HG02610 (cell line): ENCODE data around the gene CES1.
"Not testable (repeated sequence)": the region's sequence is repeated elsewhere in the genome, so short reads cannot be mapped to it uniquely, and the experiment has no call there.

Experiments
- ATAC-seq: cut with Tn5 transposase; IDR thresholded peaks from one replicate; pipeline ENCODE4 v1.9.1; 2021; ENCODE audit warnings: mild to moderate bottlenecking, moderate library complexity; ENCODE audit not compliant: unreplicated experiment

CES1 gene

DNA sequence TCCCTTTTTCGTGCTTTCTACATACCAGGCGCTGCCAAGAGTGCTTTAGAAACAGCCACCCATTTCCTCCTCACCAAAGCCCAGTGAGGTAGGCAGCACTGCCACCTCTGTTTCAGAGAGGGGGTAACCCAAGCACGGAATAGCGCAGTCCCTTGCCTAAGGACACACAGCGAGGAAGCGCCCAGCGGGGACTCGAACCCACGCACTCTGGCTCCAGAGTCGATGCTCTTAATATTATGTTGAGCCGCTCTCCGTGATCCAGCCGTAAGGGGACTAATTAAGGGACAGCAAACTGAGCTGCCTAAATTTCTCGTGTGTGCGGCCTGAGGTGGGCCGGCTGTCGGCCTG lies 497 bp downstream of the CES1 start:
- no peak for ATAC-seq

DNA sequence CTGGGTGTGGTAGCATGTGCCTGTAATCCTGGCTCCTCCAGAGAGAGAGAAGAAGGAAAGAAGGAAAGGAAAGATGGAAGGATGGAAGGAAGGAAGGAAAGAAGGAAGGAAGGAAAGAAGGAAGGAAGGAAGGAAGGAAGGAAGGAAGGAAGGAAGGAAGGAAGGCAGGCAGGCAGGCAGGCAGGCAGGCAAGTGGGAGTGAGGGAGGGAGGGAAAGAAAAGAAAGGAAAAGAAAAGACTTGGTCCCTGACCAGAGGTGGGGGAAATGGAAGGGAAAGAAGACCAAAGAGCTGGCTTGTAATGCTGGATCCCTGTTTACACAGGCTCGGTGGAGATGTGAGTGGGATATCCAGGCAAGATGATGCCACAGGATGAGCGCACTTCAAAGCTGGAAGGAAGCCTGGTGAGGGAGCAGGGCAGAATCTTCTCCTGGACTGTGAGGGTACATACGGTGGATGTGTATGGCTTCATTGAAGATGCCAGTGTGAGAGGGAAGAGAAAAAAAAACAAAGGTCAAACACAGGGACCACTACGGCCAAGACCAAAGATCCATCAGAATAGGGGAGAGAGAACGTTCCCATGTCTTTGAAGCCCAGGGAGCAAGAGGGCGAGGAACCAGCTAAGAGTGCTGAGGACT lies 2.1 kb downstream of the CES1 start:
- ATAC-seq, result no peak

DNA sequence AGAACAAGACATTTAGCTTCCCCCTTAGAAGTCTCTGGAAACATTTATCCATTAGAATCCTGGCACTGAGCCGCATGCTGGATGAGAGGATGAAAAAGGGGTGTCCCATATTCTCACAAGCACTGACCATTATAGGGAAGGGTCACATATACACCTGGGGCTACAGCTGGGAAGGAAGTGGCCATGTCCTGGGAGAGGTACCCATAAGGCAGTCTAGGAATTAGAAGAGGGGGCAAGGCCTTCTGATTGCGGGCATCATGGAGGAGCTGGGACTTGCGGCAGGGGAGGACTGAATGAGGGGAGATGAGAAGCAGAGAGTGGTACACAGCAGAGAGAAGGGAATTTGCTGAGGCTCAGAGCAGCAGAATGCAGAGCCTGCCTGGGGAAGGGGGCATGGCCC lies 3.7 kb downstream of the CES1 start:
- not testable (repeated sequence) for ATAC-seq

DNA sequence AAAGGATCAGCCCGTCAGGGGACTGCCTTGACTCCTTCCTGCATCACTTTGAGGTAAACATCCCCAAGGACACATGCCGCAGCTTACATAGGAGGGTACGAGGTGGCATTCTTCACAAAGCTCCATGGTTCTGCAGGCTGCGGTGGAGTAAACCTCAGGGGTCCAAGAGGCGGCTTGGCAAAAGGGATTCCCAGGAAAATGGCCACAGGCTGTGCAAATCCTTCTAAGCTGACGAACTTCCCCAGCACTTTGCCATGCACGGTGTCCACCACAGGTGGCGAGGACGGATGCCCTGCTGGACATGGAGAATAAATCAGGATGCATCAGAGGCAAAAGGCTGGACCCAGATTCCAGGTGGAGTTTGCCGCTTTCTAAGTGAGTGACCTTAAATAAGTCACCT lies 4.2 kb downstream of the CES1 start:
- no peak for ATAC-seq

DNA sequence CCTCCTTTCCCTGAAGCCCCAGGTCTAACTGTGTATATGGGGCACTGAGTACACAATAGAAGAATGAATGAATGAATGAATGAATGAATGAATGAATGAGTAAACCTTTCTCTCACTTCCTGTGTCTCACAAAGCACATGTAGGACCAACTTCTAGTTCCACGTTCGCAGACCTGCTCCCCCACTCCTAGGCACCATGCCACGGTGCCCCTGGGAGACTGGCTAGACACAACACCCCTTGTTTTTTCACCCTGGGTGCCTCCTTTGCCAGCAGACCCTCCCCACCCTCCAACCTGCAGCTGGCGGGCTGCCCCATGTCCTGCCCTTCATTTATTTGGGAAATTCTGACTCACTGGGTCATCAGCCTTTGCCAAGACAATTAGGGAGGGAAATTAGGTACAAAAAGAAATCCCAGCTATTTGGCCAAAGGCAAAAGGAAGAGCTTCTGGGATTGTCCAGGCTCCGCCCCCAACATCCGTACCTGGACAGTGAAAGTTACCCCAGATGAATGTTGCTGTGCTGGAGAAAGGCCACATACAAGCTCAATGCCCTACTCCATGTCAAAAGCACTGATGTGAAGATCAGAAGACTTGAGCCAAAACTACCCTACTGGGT lies 7.7 kb downstream of the CES1 start:
- ATAC-seq, result no peak

DNA sequence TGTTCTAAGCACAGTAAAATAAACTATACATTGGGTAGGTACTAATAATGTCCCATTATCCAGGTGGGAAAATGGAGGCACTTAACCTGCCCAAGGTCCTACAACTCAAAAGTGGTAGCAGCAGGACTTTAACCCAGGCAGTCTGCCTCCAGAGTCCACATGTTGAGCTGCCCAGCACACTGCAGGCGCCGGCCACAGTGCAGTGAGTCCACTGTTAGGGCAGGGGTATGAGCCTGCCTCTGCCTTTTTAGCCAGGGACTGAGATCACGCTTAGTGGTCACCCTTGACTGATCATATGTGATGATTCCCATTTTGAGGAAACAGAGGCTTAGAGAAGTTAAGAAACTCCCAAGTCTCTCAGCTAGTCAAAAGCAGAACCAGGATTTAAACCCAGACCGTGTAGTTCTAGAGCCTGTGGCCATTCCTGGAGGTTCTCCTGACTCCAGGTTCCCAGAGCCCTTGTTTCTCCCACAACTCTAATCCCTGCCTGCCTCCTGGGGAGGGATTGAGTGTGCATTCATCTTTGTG lies 8.4 kb downstream of the CES1 start:
- ATAC-seq, result no peak

DNA sequence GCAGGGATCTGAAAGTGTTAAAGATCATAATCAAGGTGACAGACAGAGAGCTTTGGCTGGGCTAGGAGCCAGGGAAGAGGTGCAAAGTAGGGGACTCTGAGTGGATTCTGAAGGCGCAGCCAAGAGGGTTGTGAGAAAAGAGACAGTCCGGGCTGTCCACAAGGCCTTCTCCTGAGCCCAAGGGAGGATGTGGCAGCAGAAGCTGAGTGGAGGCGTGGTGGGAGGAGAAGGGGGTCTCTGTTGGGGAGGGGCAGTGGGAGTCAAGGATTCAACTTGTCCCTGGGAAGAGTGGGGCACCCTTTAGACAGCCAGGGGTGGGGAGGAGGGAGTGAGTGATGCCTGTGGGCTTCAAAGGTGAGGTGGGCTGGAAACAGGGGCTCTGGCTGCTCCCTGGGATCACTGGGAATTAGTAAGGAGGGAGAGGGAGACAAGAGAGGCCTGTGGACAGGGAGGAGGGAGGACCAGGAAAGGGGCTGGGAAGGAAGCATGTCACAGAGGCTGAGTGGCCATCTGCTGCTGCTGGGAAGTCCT lies 10.6 kb downstream of the CES1 start:
- no peak for ATAC-seq

DNA sequence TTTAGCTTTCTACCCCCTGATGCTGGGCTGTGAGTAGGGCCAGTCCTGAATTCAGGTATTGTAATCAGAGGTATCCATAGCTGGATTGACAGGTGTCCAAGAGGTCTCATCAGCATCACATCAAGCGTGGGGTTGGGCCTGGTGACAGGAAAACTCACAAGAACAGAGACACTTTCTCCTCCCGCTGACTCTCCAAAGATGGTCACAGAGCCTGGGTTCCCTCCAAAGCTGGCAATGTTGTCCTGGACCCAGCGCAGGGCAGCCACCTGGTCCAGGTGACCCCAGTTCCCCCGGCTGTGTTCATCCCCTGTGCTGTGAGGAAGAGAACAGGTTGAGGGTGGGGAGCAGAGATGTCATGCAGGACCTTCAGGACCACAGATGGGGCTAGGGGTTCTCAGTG lies 11.7 kb downstream of the CES1 start:
- no peak for ATAC-seq

DNA sequence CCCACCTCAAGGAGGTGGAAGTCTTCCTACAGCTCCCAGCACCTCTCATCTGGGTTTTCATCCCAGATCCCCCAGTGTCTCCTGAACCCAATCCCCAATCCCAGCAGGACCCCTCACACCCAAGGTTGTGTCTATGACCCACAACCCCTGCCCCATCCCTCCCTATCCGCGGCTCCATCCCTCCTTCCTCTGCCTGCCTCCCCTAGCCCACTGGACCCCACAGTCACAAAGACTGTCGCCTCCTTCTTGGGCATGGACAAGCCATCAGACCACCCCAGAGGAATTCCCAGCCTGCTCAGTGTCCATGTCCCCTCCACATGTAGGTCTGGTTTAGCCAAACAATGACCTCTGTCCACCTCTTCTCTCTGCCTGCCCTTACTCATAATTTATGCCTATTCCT lies 12.3 kb downstream of the CES1 start:
- no peak for ATAC-seq

DNA sequence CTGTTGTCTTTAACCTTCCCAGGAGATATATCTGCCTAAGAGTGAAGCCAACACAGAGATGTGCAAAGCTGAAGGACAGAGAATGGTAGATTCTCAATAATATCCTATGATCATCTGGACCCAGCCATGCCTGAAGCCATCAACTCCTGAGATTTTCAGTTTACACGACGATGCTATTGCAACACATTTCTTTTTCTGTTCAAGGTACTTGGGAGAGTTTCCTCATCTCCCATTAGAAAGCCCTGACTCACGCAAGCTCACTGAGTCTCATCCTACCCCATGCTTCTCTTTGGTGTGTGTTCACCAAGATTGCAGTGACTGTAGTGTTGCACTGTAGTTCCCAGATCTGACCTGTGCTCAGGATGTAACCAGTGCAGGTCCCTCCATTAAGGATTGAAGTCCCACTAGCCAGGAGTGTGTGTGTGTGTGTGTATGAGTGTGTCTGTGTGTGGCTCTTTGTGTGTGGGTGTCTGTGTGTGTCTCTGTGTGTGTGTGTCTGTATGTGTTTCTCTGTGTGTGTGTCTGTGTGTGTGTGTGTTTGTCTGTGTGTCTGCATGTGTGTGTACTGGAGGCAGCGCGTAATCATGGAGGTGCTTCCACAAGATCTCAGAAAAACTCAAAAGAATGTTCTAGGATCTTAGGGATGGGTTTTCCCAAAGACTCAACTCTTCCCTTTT lies 15.5 kb downstream of the CES1 start:
- no peak for ATAC-seq

DNA sequence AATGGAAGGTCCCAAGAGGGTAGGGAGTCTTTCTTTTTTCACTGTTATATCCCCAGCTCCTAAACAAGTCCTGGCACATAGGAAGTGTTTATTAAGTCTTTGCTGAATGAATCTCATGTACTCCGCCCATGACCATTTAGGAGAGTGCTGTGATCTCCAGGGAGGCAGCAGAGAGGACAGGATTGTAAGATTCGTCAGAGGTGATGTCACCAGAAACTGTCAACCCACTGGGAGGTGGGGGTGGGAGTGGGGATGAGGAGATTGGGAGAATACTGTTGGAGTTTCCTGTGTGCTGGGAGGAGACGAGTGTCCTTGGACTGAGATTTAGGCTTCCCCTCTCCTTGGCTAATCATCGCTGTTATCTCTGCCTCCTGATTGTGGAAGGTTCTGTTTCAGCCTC lies 16.7 kb downstream of the CES1 start:
- not testable (repeated sequence) for ATAC-seq

DNA sequence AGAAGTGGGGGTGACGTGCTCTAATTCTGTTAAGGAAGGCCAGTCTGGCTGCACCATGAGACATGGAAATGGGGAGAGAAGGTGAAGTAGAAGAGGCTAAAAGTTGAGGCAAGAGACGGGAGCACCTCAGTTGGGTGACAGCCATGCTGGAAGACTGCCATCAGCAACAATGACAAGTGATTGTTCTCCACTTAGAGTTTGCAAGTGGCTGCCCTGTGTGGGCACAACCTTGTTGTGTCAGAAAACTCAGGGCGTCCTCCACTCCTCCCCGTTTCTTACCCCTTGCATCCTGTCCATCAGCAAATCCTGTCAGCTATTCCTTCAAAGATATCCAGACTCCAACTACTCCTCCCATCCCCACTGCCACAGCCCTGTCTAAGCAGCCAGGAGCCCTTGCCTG lies 17.6 kb downstream of the CES1 start:
- ATAC-seq, result no peak

DNA sequence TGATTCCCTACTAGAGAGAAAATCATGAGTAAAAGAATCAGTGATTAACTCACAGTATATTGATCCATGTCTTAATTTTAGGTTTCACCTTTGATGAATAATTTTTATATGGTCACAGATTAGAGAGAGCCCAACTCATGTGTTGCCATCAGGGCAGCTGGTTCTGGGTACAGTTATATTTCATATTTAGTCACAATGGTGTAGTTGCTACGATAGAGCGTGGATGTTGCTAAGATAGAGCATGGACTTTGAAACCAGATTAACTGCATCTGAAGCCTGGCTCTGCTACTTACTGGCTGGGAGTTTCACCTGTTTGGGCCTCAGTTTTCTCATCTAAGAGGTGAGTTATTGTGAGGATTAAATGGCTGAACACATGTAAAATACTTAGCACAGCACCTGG lies 18.7 kb downstream of the CES1 start:
- ATAC-seq, result not testable (repeated sequence)

DNA sequence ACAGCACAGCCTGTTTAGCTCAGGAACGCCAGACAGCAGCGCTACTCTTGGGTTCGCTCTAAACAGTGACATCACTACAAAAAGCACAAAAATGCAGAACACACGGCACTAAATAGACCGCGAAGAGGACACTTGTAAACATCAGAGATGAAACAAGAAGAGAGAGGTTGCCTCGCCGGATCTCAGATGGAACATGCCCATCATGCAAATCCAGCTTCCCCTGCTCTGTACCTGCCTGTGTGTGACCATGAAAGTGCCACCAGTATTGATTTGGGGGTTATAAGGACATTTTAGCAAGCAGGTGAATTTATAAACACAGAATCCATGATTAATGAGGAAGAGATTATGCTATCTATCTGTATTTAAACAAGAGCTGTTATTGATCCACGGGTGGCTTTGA lies 19.2 kb downstream of the CES1 start:
- not testable (repeated sequence) for ATAC-seq

DNA sequence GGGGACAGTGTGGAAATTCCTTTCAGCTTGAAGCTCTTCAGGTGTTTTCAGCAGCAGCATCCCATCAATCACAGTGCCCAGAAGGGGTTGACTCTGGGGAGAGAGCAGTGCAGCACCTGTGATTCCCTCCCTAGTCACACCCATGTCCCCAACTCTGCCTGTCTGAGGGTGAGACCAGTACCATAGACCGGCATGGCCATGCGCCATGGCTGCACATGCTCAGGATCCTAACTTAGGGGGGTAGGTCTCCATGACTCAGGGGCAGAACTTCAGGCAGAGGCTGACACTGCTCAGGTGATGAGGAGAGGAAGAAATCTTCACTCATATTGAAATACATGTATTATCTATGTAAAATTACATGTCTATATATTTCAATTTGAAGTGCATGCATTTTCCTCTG lies 19.9 kb downstream of the CES1 start:
- no peak for ATAC-seq

DNA sequence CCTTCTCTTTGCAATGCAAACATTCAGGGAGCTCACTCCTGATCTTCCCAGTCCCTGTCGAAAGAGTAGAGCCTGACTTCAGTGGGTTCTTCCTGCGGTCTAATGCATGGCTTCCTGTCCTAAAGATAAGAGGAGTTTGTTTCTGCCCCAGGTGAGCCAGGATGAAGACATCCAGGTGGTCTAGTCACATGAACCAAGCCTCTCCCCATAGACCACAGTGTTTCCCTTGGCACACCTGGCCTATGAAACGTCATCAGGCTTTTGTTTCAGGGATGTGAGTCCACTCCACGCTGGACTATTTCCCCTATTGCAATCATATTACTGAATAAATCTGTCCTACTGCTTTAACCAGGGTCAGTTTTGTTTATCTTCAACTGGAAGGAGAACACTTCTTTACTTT lies 21.1 kb downstream of the CES1 start:
- no peak for ATAC-seq

DNA sequence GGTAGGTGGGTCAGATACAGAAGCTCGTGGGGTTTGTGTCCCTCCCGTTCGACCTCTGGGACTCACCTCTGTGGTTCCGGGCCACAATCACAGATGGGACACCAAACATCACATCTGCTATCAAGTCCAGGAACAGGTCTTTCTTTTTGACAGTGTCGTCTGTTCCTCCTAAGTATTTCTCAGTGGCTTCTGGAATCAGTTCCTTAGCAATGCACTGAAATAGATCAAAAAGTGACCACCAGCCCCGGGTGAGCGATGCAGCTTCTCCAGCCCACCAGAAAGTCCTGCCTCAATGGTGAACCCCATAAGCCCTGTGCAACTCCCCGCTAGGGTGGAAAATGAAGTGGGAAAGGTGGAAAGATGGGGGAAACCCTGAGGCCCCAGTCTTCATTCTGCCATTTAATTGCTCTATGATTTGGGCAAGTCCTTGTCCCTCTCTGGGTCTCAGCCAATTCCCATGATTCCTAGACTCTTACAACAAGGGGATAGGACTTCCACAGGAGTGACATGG lies 22.4 kb downstream of the CES1 start:
- ATAC-seq, result no peak

DNA sequence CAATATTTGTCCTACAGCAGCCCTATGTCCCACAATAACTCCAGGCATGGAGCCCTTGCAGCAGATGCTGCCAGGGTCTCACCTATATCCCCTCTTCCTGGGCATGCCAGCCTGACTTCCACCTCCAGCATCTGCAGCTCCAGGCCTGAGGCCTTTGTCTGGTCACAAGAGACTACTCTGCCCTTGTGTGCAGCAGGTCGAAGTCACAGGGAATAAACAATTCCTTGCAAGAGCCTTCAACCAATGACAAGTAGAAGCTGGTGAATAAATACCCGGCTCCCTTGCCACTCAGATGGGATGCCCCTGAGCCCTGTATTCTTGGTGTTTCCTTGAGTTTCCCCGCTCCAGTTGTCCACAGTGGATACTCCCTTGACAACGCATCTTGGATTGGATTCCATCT lies 23.0 kb downstream of the CES1 start:
- ATAC-seq, result no peak

DNA sequence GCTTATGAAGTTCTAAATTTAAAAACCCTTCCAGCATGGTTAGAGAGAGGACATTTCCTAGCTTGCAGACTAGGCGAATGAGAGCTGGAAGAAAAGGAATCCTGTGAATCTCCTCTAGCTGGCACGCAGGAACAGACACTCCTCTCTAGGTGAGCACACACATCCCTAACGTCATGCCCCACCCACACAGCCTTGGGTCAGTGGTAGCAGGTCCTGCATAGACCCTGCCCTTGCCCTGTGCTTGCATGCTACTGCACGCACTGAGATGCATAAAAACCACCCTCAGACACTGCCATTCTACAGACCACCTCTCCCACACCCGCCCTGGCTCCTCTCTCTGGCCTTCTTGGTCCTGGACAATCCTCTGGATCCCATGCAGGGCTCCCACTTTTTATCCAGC lies 23.5 kb downstream of the CES1 start:
- no peak for ATAC-seq

DNA sequence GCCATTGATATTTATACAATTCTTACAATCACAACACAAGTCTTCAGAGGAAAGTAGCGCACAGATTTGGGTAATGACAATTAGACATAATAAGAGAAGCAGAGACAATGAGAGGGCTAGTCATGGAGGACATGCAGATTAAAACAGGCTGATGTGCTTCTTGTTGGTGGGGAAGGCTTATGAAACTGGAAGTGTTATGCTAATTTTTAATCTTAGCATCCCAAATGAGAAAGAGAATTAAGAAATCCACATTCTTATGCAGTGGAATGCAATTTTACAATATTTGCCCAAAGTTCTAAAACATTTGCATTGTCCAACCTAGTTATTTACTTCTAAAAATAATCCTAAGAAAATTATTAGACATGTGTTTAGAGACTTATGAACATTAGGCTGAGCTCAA lies 24.6 kb downstream of the CES1 start:
- not testable (repeated sequence) for ATAC-seq

DNA sequence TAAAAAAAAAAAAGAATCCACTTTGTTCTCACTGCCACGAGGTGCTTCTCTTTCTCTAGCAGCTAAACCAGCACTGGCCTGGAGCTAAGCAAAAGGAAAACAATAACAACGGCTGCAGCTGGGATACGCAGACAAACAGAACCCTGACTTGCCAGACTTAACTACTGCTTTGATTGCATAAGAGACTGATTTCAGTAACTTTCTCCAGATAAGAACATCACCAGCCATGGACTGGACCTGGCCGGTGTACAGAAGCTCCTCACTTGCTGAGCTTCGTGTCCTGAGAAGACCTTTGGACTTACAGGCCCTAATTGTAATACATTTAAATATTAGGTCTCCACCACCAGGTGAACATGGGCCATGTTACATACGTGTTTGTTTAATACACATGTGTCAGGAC lies 27.8 kb downstream of the CES1 start:
- ATAC-seq, result not testable (repeated sequence)

DNA sequence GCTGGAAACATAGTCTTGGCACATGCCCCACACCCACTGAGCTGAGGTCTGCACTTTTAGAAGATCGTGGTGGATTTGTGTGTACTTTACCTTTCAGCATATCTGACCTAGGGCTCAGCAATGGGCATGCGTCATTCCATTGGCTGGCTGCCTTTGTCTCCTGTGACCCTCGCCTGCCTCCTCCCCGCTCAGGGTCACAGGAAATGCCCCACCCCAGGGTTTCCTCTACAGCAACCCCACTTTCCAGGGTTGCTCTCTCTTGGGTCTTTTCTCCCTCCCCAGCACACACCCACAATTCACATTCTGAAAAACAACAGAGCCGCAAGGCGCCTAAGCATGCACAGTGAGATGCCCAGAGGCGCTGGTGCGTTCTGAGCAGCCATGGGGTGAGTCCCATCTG lies 29.2 kb downstream of the CES1 start:
- not testable (repeated sequence) for ATAC-seq
